Neural cell (in vitro differentiated cells): ENCODE data around the gene TACC2. TPM values are rescaled to one million over a fixed set of nuclear protein-coding genes. Genes with fewer than 3 reads are reported as not detected.

Source experiments
- H2AFZ ChIP-seq: fragments of 200-600, 300-800 bp; sonication (generic), shearing (Covaris generic); 2 replicates; pipeline ENCODE4 v1.6.0; 2014; ENCODE audit warnings: low read depth, mild to moderate bottlenecking, antibody characterized with exemption, low read length, moderate library complexity
- H3F3A ChIP-seq: fragments of 200-600 bp; shearing (Covaris generic); 2 replicates; pipeline ENCODE4 v1.6.1; 2016; ENCODE audit warnings: mild to moderate bottlenecking, moderate library complexity, mixed read lengths, antibody characterized with exemption, low read length; ENCODE audit not compliant: insufficient read depth, poor library complexity, severe bottlenecking
- H3K27ac ChIP-seq: fragments of 200-600, 300-800 bp; sonication (generic), shearing (Covaris generic); 2 replicates; pipeline ENCODE4 v1.5.1; 2014; ENCODE audit warnings: mild to moderate bottlenecking, low read length, moderate library complexity
- H3K27me3 ChIP-seq: fragments of 300-800, 200-600 bp; sonication (generic), shearing (Covaris generic); 2 replicates; pipeline ENCODE4 v1.6.0; 2014; ENCODE audit warnings: mild to moderate bottlenecking, low read depth, low read length, moderate library complexity; ENCODE audit not compliant: insufficient read depth
- H3K36me3 ChIP-seq: fragments of 300-800, 200-600 bp; sonication (generic), shearing (Covaris generic); 2 replicates; pipeline ENCODE4 v1.5.1; 2014; ENCODE audit warnings: mild to moderate bottlenecking, antibody characterized with exemption, low read length, moderate library complexity; ENCODE audit not compliant: insufficient read depth
- H3K4me2 ChIP-seq: fragments of 300-800, 200-600 bp; sonication (generic), shearing (Covaris generic); 2 replicates; pipeline ENCODE4 v1.6.0; 2014; ENCODE audit warnings: mild to moderate bottlenecking, low read length
- H3K4me3 ChIP-seq: fragments of 300-800, 200-600 bp; sonication (generic), shearing (Covaris generic); 2 replicates; pipeline ENCODE4 v1.5.1; 2014; ENCODE audit warnings: mild to moderate bottlenecking, low read length, moderate library complexity
- H3K79me2 ChIP-seq: fragments of 200-600 bp; shearing (Covaris generic); replicated peaks from 2 replicates; pipeline ENCODE4 v1.6.0; 2014; ENCODE audit warnings: mild to moderate bottlenecking, low read length, moderate library complexity; ENCODE audit not compliant: insufficient read depth
- H3K9ac ChIP-seq: fragments of 300-800, 200-600 bp; sonication (generic), shearing (Covaris generic); 2 replicates; pipeline ENCODE4 v1.6.1; 2016; ENCODE audit warnings: mild to moderate bottlenecking, low read length, mixed read lengths
- H3K9me2 ChIP-seq: fragments of 200-600 bp; shearing (Covaris generic); 2 replicates; pipeline ENCODE4 v1.6.1; 2016; ENCODE audit warnings: mild to moderate bottlenecking, low read length, mixed read lengths; ENCODE audit not compliant: insufficient read depth
- H3K9me3 ChIP-seq: fragments of 200-600, 300-800 bp; sonication (generic), shearing (Covaris generic); 2 replicates; pipeline ENCODE4 v1.6.1; 2016; ENCODE audit warnings: mild to moderate bottlenecking, mixed run types, low read length, moderate library complexity, mixed read lengths
- H4K20me1 ChIP-seq: fragments of 200-600 bp; shearing (Covaris generic); 2 replicates; pipeline ENCODE4 v1.6.1; 2016; ENCODE audit warnings: mild to moderate bottlenecking, mixed run types; ENCODE audit not compliant: insufficient read depth
- EP300 ChIP-seq: fragments of 450-650 bp; conservative IDR thresholded peaks from 2 replicates; pipeline ENCODE4 v1.6.1; 2014; ENCODE audit warnings: antibody characterized with exemption, mild to moderate bottlenecking, moderate library complexity; ENCODE audit not compliant: poor library complexity, severe bottlenecking
- EZH2 ChIP-seq: fragments of 200-600, 300-800 bp; shearing (Covaris generic), sonication (generic); IDR thresholded peaks from 2 replicates; pipeline ENCODE4 v1.6.1; 2014; ENCODE audit warnings: antibody characterized with exemption, low read length, borderline replicate concordance, mild to moderate bottlenecking; ENCODE audit not compliant: insufficient read depth, poor library complexity, severe bottlenecking
- POLR2AphosphoS5 ChIP-seq: IDR thresholded peaks from 2 replicates; pipeline ENCODE4 v1.6.1; 2012
- RAD21 ChIP-seq: fragments of 450-650 bp; conservative IDR thresholded peaks from 2 replicates; pipeline ENCODE4 v1.6.1; 2014; ENCODE audit warnings: antibody characterized with exemption, mild to moderate bottlenecking, moderate library complexity
- SMC3 ChIP-seq: fragments of 450-650 bp; conservative IDR thresholded peaks from 2 replicates; pipeline ENCODE4 v1.6.1; 2014; ENCODE audit warnings: antibody characterized with exemption, mild to moderate bottlenecking, moderate library complexity; ENCODE audit not compliant: poor library complexity
- TAF1 ChIP-seq: IDR thresholded peaks from 2 replicates; pipeline ENCODE4 v1.6.1; 2012; ENCODE audit warnings: low read depth
- polyA plus RNA-seq: library from polyadenylated mRNA; depleted of rRNA; stranded (reverse); fragments of >200 nt; gene quantifications from 2 replicates; pipeline ENCODE4 v1.2.3, GENCODE V29; 2014
- TF ChIP-seq, protein P1 (sequence below): IDR thresholded peaks from 2 replicates; pipeline ENCODE4 v1.6.1; 2012; ENCODE audit warnings: borderline replicate concordance
- TF ChIP-seq, protein P2 (sequence below): fragments of 450-650 bp; IDR thresholded peaks from 2 replicates; pipeline ENCODE4 v1.5.1; 2014; ENCODE audit warnings: antibody characterized with exemption, mild to moderate bottlenecking, moderate library complexity; ENCODE audit not compliant: poor library complexity, severe bottlenecking

The TACC2 gene
- polyA plus RNA-seq, 1 donor from 2014 or later: 17.6 TPM

DNA sequence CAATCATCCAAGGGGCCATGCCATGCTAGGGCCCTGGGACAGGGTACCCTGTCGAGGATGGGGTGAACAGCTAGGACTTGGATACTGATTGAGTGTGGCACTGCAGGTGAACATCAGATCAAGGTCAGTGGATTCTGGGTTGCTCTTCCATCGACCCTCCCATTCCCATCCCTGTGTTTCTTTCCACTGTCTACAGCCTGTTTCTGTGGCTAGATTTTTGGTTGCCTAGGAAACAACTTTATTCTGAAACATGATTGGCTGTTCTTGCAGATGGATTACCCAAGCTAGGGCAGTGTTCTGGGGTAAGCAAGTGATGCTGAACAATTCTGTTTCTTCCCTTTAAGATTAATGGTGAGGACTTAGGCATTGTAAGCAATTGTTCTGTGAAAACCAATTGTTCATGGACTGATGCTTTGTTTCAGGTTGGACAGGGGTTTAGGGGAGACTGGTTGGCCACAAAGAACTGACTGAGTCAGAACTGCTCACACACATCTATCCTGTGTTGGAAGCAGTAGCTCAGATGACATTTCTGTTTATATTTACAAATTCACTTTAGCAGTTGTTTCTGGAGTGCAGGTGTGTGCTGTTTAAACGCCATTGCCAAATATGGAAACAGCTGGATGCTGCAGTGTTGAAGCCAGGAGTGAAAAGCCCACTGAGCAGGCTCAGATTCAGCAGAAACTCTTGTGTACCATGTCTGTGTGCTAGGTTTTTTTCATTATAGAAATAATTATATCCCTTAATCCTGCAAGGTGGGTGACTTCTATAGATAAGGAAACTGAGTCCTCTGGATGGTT is 179.8 kb downstream of the TACC2 start:
- Histone ChIP-seq H3K4me2 (peak overlapping the region; percentile 74), H3F3A (peaks cover 3% of the 10 kb centered on the region), H2AFZ (no peak overlapping the region), H3K9me3 (no peaks in the 10 kb centered on the region), H3K9me2 (no peaks in the 10 kb centered on the region), H3K9ac (peak overlapping the region; percentile 58), H4K20me1 (peaks cover 4% of the 10 kb centered on the region), H3K79me2 (peaks cover 81% of the 10 kb centered on the region), H3K4me3 (peak overlapping the region; percentile 94), H3K27ac (peak overlapping the region; percentile 84), H3K36me3 (no peaks in the 10 kb centered on the region), H3K27me3 (no peaks in the 10 kb centered on the region)
- TF ChIP-seq EP300: peak; percentile 67
- TF ChIP-seq RAD21: no peak
- peak; percentile 60 for TF ChIP-seq POLR2AphosphoS5

DNA sequence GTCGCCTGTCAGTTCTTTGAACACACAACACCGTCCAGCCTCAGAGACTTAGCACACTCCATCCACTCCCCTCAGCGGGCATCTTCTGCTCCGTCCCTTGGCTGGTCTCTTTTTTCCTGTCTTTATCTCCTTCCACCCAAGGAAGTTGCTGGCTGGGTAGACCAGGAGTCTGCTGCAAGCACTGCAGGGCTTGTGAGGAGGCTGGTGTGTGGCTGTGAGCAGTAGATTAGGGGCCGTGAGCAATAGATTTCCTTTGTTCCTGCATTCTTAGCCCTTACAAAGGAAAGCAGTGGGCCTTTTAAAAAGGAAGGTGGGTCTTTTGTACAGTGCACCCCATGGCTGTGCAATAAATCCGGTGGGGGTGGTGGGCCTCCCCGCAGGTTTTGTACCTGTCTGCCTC is 181.8 kb downstream of the TACC2 start:
- TF ChIP-seq SMC3: no peak
- TF ChIP-seq RAD21: no peak
- no peak for TF ChIP-seq EZH2
- no peak for TF ChIP-seq TAF1
- TF ChIP-seq, protein P1, sequence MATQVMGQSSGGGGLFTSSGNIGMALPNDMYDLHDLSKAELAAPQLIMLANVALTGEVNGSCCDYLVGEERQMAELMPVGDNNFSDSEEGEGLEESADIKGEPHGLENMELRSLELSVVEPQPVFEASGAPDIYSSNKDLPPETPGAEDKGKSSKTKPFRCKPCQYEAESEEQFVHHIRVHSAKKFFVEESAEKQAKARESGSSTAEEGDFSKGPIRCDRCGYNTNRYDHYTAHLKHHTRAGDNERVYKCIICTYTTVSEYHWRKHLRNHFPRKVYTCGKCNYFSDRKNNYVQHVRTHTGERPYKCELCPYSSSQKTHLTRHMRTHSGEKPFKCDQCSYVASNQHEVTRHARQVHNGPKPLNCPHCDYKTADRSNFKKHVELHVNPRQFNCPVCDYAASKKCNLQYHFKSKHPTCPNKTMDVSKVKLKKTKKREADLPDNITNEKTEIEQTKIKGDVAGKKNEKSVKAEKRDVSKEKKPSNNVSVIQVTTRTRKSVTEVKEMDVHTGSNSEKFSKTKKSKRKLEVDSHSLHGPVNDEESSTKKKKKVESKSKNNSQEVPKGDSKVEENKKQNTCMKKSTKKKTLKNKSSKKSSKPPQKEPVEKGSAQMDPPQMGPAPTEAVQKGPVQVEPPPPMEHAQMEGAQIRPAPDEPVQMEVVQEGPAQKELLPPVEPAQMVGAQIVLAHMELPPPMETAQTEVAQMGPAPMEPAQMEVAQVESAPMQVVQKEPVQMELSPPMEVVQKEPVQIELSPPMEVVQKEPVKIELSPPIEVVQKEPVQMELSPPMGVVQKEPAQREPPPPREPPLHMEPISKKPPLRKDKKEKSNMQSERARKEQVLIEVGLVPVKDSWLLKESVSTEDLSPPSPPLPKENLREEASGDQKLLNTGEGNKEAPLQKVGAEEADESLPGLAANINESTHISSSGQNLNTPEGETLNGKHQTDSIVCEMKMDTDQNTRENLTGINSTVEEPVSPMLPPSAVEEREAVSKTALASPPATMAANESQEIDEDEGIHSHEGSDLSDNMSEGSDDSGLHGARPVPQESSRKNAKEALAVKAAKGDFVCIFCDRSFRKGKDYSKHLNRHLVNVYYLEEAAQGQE: no peak
- no peak for TF ChIP-seq EP300
- TF ChIP-seq, protein P2, sequence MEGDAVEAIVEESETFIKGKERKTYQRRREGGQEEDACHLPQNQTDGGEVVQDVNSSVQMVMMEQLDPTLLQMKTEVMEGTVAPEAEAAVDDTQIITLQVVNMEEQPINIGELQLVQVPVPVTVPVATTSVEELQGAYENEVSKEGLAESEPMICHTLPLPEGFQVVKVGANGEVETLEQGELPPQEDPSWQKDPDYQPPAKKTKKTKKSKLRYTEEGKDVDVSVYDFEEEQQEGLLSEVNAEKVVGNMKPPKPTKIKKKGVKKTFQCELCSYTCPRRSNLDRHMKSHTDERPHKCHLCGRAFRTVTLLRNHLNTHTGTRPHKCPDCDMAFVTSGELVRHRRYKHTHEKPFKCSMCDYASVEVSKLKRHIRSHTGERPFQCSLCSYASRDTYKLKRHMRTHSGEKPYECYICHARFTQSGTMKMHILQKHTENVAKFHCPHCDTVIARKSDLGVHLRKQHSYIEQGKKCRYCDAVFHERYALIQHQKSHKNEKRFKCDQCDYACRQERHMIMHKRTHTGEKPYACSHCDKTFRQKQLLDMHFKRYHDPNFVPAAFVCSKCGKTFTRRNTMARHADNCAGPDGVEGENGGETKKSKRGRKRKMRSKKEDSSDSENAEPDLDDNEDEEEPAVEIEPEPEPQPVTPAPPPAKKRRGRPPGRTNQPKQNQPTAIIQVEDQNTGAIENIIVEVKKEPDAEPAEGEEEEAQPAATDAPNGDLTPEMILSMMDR: no peak
- H3K4me2 ChIP-seq: no peak overlapping the region
- no peak overlapping the region for H2AFZ ChIP-seq
- no peak overlapping the region for H3K9ac ChIP-seq
- H3F3A ChIP-seq: no peaks in the 10 kb centered on the region
- no peaks in the 10 kb centered on the region for H3K9me3 ChIP-seq
- H3K27me3 ChIP-seq: no peaks in the 10 kb centered on the region
- no peaks in the 10 kb centered on the region for H3K36me3 ChIP-seq
- H3K9me2 ChIP-seq: no peaks in the 10 kb centered on the region
- H3K27ac ChIP-seq: no peak overlapping the region
- H3K4me3 ChIP-seq: peak overlapping the region; percentile 23
- H3K79me2 ChIP-seq: peaks cover 85% of the 10 kb centered on the region
- H4K20me1 ChIP-seq: peaks cover 4% of the 10 kb centered on the region
